Measurements from ENCODE around the gene PAIP2. TPM values are rescaled to one million over a fixed set of nuclear protein-coding genes. Genes with fewer than 3 reads are reported as not detected.

The PAIP2 gene
- total and polyA plus RNA-seq, 8 donors: 12.7 to 104 (median 60.2) TPM

DNA sequence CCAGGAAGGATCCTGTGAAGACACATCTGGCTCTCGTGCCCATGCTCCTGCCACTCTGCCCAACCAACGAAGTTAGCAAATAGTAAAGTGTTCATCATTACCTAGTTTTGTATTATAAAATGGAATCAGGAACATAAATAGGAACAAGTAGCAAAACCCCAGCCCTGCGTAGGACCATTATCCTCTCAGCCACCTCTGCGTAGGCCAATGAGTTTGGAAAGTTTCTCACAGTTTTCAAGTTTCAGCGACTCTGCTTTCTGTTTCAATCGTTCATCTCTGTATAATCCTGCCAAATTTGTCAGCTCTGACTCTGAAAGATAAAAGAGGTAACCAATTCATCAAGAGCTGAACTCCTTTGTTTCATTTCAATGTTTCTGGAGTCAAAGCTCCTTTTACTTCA is 72.3 kb downstream of the PAIP2 start:
- no peak for DNase-seq

DNA sequence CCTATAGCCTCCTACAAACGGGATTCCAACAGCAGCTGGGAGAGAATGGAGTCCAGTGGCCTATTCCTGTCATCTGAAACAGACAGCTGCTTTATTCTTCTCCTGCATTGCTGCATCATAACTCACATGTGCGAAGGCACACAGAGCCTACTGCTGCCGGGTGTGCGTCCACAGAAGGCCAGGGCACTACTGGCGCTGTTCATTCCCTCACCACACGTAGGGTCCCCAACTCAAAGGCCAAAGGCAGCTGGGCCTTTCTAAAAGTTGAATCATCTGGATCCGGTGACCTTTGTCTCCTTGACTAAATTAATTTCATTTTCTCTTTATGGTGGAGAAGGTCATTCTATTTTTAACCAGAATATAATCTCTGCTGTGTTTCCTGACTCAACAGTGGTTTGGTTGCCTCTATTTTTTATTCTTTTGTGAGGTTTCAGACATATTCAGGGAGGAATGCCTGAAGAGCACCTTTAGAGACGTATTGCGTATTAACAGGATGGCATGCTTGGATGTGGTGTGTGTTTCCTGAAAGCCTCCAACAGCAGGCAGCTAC is 73.0 kb downstream of the PAIP2 start:
- intact Hi-C loops (cut with DNase I; ENCODE audit: low total_unique reads): no loop called here
- Histone ChIP-seq H3K27ac (peak overlapping the region in 3 of 5 donors; percentile 52 to 68 (median 58)), H3K36me3 (peaks cover under 1 to 43% (median 30%) of the 10 kb centered on the region in 4 donors), H3K9me3 (no peaks in the 10 kb centered on the region), H3K4me1 (peaks cover 5 to 60% (median 29%) of the 10 kb centered on the region in 4 donors), H3K27me3 (no peaks in the 10 kb centered on the region), H3K4me3 (no peak overlapping the region)
- 70 to 81% (median 76%) methylated on average over 9 of the region's 9 CpGs for WGBS, 5 donors
- DNase-seq: peak in 1 of 2 donors; percentile 44
- no peak for TF ChIP-seq POLR2A (IDR thresholded peaks at IDR 0.05)
- TF ChIP-seq, protein P1, sequence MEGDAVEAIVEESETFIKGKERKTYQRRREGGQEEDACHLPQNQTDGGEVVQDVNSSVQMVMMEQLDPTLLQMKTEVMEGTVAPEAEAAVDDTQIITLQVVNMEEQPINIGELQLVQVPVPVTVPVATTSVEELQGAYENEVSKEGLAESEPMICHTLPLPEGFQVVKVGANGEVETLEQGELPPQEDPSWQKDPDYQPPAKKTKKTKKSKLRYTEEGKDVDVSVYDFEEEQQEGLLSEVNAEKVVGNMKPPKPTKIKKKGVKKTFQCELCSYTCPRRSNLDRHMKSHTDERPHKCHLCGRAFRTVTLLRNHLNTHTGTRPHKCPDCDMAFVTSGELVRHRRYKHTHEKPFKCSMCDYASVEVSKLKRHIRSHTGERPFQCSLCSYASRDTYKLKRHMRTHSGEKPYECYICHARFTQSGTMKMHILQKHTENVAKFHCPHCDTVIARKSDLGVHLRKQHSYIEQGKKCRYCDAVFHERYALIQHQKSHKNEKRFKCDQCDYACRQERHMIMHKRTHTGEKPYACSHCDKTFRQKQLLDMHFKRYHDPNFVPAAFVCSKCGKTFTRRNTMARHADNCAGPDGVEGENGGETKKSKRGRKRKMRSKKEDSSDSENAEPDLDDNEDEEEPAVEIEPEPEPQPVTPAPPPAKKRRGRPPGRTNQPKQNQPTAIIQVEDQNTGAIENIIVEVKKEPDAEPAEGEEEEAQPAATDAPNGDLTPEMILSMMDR (IDR thresholded peaks at IDR 0.05): no peak
- no peak for TF ChIP-seq POLR2AphosphoS5 (IDR thresholded peaks at IDR 0.05)
- TF ChIP-seq EP300 (IDR thresholded peaks at IDR 0.05): no peak

More for the DNA sequence above, 72.3 kb downstream of the PAIP2 start:
- intact Hi-C loops (cut with DNase I; ENCODE audit: low total_unique reads): no loop called here
- WGBS, 5 donors: 81 to 87% (median 86%) methylated on average over 6 of the region's 6 CpGs
- no peak overlapping the region for H3K4me3 ChIP-seq
- H3K27me3 ChIP-seq: no peaks in the 10 kb centered on the region
- no peaks in the 10 kb centered on the region for H3K9me3 ChIP-seq
- H3K36me3 ChIP-seq: peaks cover 0 to 36% (median 23%) of the 10 kb centered on the region in 4 donors
- TF ChIP-seq, protein P1 (IDR thresholded peaks at IDR 0.05): no peak
- no peak for TF ChIP-seq POLR2A (IDR thresholded peaks at IDR 0.05)
- no peak for TF ChIP-seq POLR2AphosphoS5 (IDR thresholded peaks at IDR 0.05)
- peaks cover 5 to 62% (median 29%) of the 10 kb centered on the region in 4 donors for H3K4me1 ChIP-seq
- peak overlapping the region in 3 of 5 donors; percentile 52 to 68 (median 58) for H3K27ac ChIP-seq

DNA sequence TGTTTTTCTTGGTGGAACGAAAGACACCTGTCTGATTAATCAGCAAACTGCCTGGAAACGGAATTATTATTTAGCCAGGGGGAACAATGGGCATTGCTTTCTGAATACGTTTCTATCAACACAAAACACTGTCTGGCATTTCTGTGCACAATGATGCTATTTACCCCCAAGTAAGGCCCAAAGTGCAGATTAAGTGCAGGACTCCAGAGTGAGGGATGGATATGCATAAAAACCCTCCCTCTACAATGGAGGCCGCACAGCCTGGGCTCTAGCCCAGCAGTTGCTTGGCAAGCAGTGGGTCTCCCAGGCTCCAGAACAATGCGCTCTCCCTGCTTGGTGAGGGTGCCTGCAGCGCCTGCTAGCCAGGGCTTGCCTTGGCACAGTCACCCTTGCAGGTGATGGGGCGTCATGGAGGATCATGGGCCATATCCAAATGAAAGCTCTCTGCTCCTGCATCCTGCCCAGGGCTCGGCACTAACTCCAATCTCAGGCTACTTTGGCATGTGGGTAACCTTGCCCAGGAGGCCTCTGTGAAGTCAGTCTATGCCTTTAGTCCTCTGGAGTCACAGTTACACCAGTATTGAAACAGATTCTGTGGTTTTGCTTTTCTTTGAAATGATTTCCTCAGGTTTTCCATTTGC is 73.7 kb downstream of the PAIP2 start:
- Histone ChIP-seq H3K27me3 (no peaks in the 10 kb centered on the region), H3K9me3 (no peaks in the 10 kb centered on the region), H3K4me3 (no peak overlapping the region), H3K36me3 (peaks cover 5 to 48% (median 37%) of the 10 kb centered on the region in 4 donors), H3K27ac (peak overlapping the region in 3 of 5 donors; percentile 31 to 68 (median 58)), H3K4me1 (peaks cover 5 to 53% (median 26%) of the 10 kb centered on the region in 4 donors)
- DNase-seq: peak in 1 of 2 donors; percentile 47
- TF ChIP-seq POLR2AphosphoS5 (IDR thresholded peaks at IDR 0.05): no peak
- TF ChIP-seq, protein P1 (IDR thresholded peaks at IDR 0.05): no peak
- TF ChIP-seq POLR2A (IDR thresholded peaks at IDR 0.05): no peak
- no peak for TF ChIP-seq EP300 (IDR thresholded peaks at IDR 0.05)
- WGBS, 5 donors: 61 to 69% (median 67%) methylated on average over 7 to 8 of the region's 8 CpGs
- intact Hi-C loops (cut with DNase I; ENCODE audit: low total_unique reads): no loop called here

DNA sequence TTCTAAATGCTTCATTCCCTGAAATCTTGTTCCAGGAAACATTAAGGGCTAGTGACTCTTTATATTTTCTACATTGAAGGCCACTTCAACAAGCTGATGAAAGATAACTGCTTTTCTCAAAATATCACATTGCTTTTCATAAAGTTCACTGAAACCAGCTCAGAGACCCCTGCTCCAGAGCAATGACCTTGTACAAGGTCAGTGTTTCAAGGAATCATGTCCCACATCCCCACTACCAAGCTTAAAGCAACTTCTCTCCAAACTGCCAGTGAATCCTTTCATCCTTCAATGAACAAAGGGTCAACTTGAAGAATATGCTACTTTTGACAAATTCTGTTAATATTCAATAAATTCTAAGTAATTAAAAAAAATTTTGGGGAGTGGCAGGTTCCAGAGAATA is 74.2 kb downstream of the PAIP2 start:
- no peak for TF ChIP-seq EP300 (IDR thresholded peaks at IDR 0.05)
- no peak for TF ChIP-seq POLR2A (IDR thresholded peaks at IDR 0.05)
- TF ChIP-seq, protein P1 (IDR thresholded peaks at IDR 0.05): no peak
- TF ChIP-seq POLR2AphosphoS5 (IDR thresholded peaks at IDR 0.05): no peak
- H3K27ac ChIP-seq: peak overlapping the region in 1 of 5 donors; percentile 68
- no peaks in the 10 kb centered on the region for H3K27me3 ChIP-seq
- peaks cover 5 to 50% (median 41%) of the 10 kb centered on the region in 4 donors for H3K36me3 ChIP-seq
- H3K9me3 ChIP-seq: no peaks in the 10 kb centered on the region
- H3K4me1 ChIP-seq: peaks cover 5 to 47% (median 26%) of the 10 kb centered on the region in 4 donors
- no peak overlapping the region for H3K4me3 ChIP-seq
- intact Hi-C loops (cut with DNase I; ENCODE audit: low total_unique reads): no loop called here
- DNase-seq: no peak
